ENCODE measurements around the gene PEX7.

- no peak for TF ChIP-seq TAF1 (IDR thresholded peaks at IDR 0.05; ENCODE audit: low read depth)
- TF ChIP-seq REST (IDR thresholded peaks at IDR 0.05; ENCODE audit: low read depth) = no peak
- TF ChIP-seq RAD21 (IDR thresholded peaks at IDR 0.05; ENCODE audit: low read depth) = no peak
- TF ChIP-seq ZBTB7A (IDR thresholded peaks at IDR 0.05; ENCODE audit: low read depth) = no peak
These were observed 34.7 kb upstream of the PEX7 start for GRCh38 chr6:136787726-136788068.
